Measurements from ENCODE around the gene CDH11. TPM values are rescaled to one million over a fixed set of nuclear protein-coding genes. Genes with fewer than 3 reads are reported as not detected.

Gene CDH11
- total RNA-seq, 1 experiment from 2014 or later: 5.4 TPM

GRCh38 chr16:65095906-65096305, 26.0 kb downstream of the CDH11 start:
- no peaks in the 10 kb centered on the region for H3K79me1 ChIP-seq (ENCODE audit: insufficient read depth, low read depth, low read length, poor library complexity, severe bottlenecking)
- H3K4me3 Mint-ChIP-seq: no peak overlapping the region
- no peak overlapping the region for H3K23ac ChIP-seq (ENCODE audit: insufficient read length, low read depth, low read length)
- H3K18ac ChIP-seq (ENCODE audit: insufficient read length, low read depth, low read length): no peak overlapping the region
- H3K4ac ChIP-seq (ENCODE audit: low read depth, low read length): no peak overlapping the region
- H3K4me2 ChIP-seq (ENCODE audit: insufficient read depth, insufficient read length, low read length): no peak overlapping the region
- no peaks in the 10 kb centered on the region for H3K27me3 ChIP-seq (ENCODE audit: insufficient read depth, low read length)
- H3K9me3 Mint-ChIP-seq: no peaks in the 10 kb centered on the region; a peak in 2 of 5 replicates
- H2AFZ ChIP-seq (ENCODE audit: low read length): no peak overlapping the region
- H3K79me2 ChIP-seq (ENCODE audit: insufficient read depth, low read length): no peaks in the 10 kb centered on the region
- H4K5ac ChIP-seq (ENCODE audit: insufficient read length, low read depth, low read length): no peak overlapping the region
- H3K23me2 ChIP-seq (ENCODE audit: insufficient read length, low read depth, low read length, poor library complexity, severe bottlenecking): no peaks in the 10 kb centered on the region
- no peak overlapping the region for H4K8ac ChIP-seq (replicated peaks; ENCODE audit: insufficient read length, low read depth, low read length)
- no peaks in the 10 kb centered on the region for H3K9me3 ChIP-seq (ENCODE audit: control insufficient read depth, low read depth, low read length)
- H3K56ac ChIP-seq (ENCODE audit: insufficient read length, low read depth, low read length): no peak overlapping the region
- no peaks in the 10 kb centered on the region for H3K4me1 ChIP-seq (ENCODE audit: insufficient read depth, low read length)
- H3K27ac Mint-ChIP-seq: no peak overlapping the region
- H2AK5ac ChIP-seq (ENCODE audit: insufficient read length, low read length): no peak overlapping the region
- H3K27me3 Mint-ChIP-seq (ENCODE audit: low read depth): no peaks in the 10 kb centered on the region
- no peaks in the 10 kb centered on the region for H4K20me1 ChIP-seq (ENCODE audit: control insufficient read depth, insufficient read depth, insufficient read length)
- H2BK5ac ChIP-seq (ENCODE audit: insufficient read length, low read length): no peak overlapping the region
- no peak overlapping the region for H3K27ac ChIP-seq (ENCODE audit: insufficient read length, low read depth, low read length)
- no peak overlapping the region for H3T11ph ChIP-seq (ENCODE audit: low read length)
- no peak overlapping the region for H2BK12ac ChIP-seq (ENCODE audit: insufficient read length, low read depth, low read length)
- H3K36me3 Mint-ChIP-seq (ENCODE audit: insufficient read depth in 1 of 3, low read depth in 3 of 3): no peaks in the 10 kb centered on the region
- no peak overlapping the region for H3K9ac ChIP-seq (ENCODE audit: extremely low read depth, insufficient read length, low read length)
- no peak for TF ChIP-seq CTCF (conservative IDR thresholded peaks at IDR 0.05)
- no peak overlapping the region for H3K14ac ChIP-seq (ENCODE audit: insufficient read depth, low read length)
- no peak for DNase-seq
- H2BK120ac ChIP-seq (ENCODE audit: low read depth, low read length, poor library complexity, severe bottlenecking): no peak overlapping the region
- H3K4me1 Mint-ChIP-seq: no peaks in the 10 kb centered on the region
- WGBS (ENCODE audit: extremely low coverage, insufficient read length, low lambda C conversion rate): no CpG with 5 or more reads among the region's 4 CpGs
- no peak overlapping the region for H2BK20ac ChIP-seq (ENCODE audit: low read depth, low read length, poor library complexity, severe bottlenecking)
- no peak overlapping the region for H4K91ac ChIP-seq (ENCODE audit: insufficient read length, low read depth, low read length)
- H2BK15ac ChIP-seq (ENCODE audit: low read depth, low read length): no peak overlapping the region
